ENCODE data around the gene CPAMD8. TPM values are rescaled to one million over a fixed set of nuclear protein-coding genes. Genes with fewer than 3 reads are reported as not detected.

Gene CPAMD8
- total and polyA plus RNA-seq, 10 of the 15 experiments (the other 5 are each of a cell fraction or from before 2014, with no cell fraction given): 0.12 to 0.97 (median 0.25) TPM; not detected in 3

GRCh38 chr19:16878181-16878965 is 148.2 kb downstream of the CPAMD8 start:
- Histone ChIP-seq H3K36me3 (ENCODE audit: control insufficient read depth in 2 of 2, insufficient read depth in 2 of 2, low read length in 1 of 2) (peaks cover 7 to 36% of the 10 kb centered on the region in 2 experiments), H3K4me3 (no peak overlapping the region), H3K27me3 (replicated peaks in 1 of 2; ENCODE audit: control insufficient read depth in 2 of 2, insufficient read depth in 2 of 2, low read length in 1 of 2) (no peaks in the 10 kb centered on the region), H4K20me1 (ENCODE audit: control insufficient read depth, insufficient read depth) (no peaks in the 10 kb centered on the region), H3K79me2 (ENCODE audit: control insufficient read depth, insufficient read depth, low read length) (no peaks in the 10 kb centered on the region), H3K9ac (ENCODE audit: control insufficient read depth, insufficient read depth, low read length) (no peak overlapping the region), H3K27ac (ENCODE audit: control insufficient read depth, insufficient read depth) (no peak overlapping the region), H2AFZ (ENCODE audit: control insufficient read depth, low read depth, low read length) (no peak overlapping the region), H3K4me1 (ENCODE audit: control insufficient read depth, insufficient read depth, low read length) (peaks cover 6% of the 10 kb centered on the region), H3K9me3 (replicated peaks; ENCODE audit: control insufficient read depth, insufficient read depth, low read length) (peaks cover 24% of the 10 kb centered on the region; the same call in 2 of the 3 replicates), H3K4me2 (ENCODE audit: control insufficient read depth, insufficient read depth) (no peak overlapping the region)
- BruUV-seq (replicated peaks): no TSS peak
- intact Hi-C loops (cut with micrococcal nuclease; ENCODE audit: unreplicated experiment) (no loop called here), in situ Hi-C loops (cut with MboI) (no loop called here)
- CTCF ChIA-PET: no interaction called here
- FAIRE-seq: no peak
- SMC1A ChIA-PET (ENCODE audit: uncharacterized antibody, unreplicated experiment): no interaction called here
- 96% methylated on average over 51 of the region's 55 CpGs for WGBS (ENCODE audit: insufficient coverage, insufficient replicate concordance, low lambda C conversion rate, missing lambda C conversion rate)
- RAD21 ChIA-PET (ENCODE audit: unreplicated experiment): no interaction called here
- POLR2A ChIA-PET: no interaction called here
- no peak for ATAC-seq
- TF ChIP-seq, protein P1, sequence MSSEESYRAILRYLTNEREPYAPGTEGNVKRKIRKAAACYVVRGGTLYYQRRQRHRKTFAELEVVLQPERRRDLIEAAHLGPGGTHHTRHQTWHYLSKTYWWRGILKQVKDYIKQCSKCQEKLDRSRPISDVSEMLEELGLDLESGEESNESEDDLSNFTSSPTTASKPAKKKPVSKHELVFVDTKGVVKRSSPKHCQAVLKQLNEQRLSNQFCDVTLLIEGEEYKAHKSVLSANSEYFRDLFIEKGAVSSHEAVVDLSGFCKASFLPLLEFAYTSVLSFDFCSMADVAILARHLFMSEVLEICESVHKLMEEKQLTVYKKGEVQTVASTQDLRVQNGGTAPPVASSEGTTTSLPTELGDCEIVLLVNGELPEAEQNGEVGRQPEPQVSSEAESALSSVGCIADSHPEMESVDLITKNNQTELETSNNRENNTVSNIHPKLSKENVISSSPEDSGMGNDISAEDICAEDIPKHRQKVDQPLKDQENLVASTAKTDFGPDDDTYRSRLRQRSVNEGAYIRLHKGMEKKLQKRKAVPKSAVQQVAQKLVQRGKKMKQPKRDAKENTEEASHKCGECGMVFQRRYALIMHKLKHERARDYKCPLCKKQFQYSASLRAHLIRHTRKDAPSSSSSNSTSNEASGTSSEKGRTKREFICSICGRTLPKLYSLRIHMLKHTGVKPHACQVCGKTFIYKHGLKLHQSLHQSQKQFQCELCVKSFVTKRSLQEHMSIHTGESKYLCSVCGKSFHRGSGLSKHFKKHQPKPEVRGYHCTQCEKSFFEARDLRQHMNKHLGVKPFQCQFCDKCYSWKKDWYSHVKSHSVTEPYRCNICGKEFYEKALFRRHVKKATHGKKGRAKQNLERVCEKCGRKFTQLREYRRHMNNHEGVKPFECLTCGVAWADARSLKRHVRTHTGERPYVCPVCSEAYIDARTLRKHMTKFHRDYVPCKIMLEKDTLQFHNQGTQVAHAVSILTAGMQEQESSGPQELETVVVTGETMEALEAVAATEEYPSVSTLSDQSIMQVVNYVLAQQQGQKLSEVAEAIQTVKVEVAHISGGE (CRISPR knock-in tag; IDR thresholded peaks at IDR 0.05): no peak
- TF ChIP-seq EED (IDR thresholded peaks at IDR 0.05; ENCODE audit: low read depth) (no peak), NRF1 (conservative IDR thresholded peaks at IDR 0.05; ENCODE audit: low read depth, low read length) (no peak), USF2 (IDR thresholded peaks at IDR 0.05; ENCODE audit: borderline replicate concordance, low read depth, low read length) (no peak), CBX3 (IDR thresholded peaks at IDR 0.05; ENCODE audit: borderline replicate concordance, low read depth) (no peak)
- TF ChIP-seq, protein P2, sequence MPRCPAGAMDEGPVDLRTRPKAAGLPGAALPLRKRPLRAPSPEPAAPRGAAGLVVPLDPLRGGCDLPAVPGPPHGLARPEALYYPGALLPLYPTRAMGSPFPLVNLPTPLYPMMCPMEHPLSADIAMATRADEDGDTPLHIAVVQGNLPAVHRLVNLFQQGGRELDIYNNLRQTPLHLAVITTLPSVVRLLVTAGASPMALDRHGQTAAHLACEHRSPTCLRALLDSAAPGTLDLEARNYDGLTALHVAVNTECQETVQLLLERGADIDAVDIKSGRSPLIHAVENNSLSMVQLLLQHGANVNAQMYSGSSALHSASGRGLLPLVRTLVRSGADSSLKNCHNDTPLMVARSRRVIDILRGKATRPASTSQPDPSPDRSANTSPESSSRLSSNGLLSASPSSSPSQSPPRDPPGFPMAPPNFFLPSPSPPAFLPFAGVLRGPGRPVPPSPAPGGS (IDR thresholded peaks at IDR 0.05; ENCODE audit: borderline replicate concordance, insufficient read depth, low read depth, low read length, poor library complexity, severe bottlenecking): no peak
- DNase-seq (ENCODE audit: low read depth, low spot score): no peak

Data from GM12878 (cell line).